ENCODE measurements around the gene TXNL4B. TPM values are rescaled to one million over a fixed set of nuclear protein-coding genes. Genes with fewer than 3 reads are reported as not detected.

Gene TXNL4B
- total RNA-seq, 1 experiment from 2014 or later: 12.2 TPM

GRCh38 chr16:72051818-72052217 lies 41.6 kb downstream of the TXNL4B start:
- Histone ChIP-seq H4K20me1 (ENCODE audit: insufficient read depth) (no peaks in the 10 kb centered on the region), H3K9me3 (ENCODE audit: insufficient read depth, low read depth) (peaks cover 4% of the 10 kb centered on the region; the same call in 1 of the 2 replicates), H3K4me1 (replicated peaks; ENCODE audit: insufficient read depth) (peaks cover 11% of the 10 kb centered on the region; the same call in 1 of the 2 replicates), H3K9me2 (ENCODE audit: insufficient read depth) (no peaks in the 10 kb centered on the region), H3K4me3 (no peak overlapping the region), H3K36me3 (ENCODE audit: low read depth) (no peaks in the 10 kb centered on the region), H2AFZ (no peak overlapping the region), H3K27me3 (ENCODE audit: insufficient read depth, low read depth) (peaks cover 21% of the 10 kb centered on the region), H3F3A (ENCODE audit: insufficient read depth, low read depth) (no peaks in the 10 kb centered on the region), H3K27ac (no peak overlapping the region), H3K4me2 (no peak overlapping the region), H3K79me2 (ENCODE audit: low read depth) (no peaks in the 10 kb centered on the region)
- BruUV-seq (replicated peaks): no TSS peak
- TF ChIP-seq CTCF (conservative IDR thresholded peaks at IDR 0.05) (no peak), EZH2 (IDR thresholded peaks at IDR 0.05; ENCODE audit: low read depth) (no peak)
- ChIA-PET POLR2A (ENCODE audit: unreplicated experiment) (no interaction called here), CTCF (interaction anchor here (0.7 kb wide), 1 partner anchor 31 kb away, joined by 10 read pairs; no protein-coding TSS in a partner anchor)
- no peak for DNase-seq
- intact Hi-C loops (cut with micrococcal nuclease; ENCODE audit: unreplicated experiment): no loop called here

- Histone ChIP-seq H3K36me3 (ENCODE audit: low read depth) (no peaks in the 10 kb centered on the region), H3K4me1 (replicated peaks; ENCODE audit: insufficient read depth) (peaks cover 11% of the 10 kb centered on the region; the same call in 1 of the 2 replicates), H3K4me3 (no peak overlapping the region), H3K9me2 (ENCODE audit: insufficient read depth) (no peaks in the 10 kb centered on the region), H2AFZ (no peak overlapping the region), H3K9me3 (ENCODE audit: insufficient read depth, low read depth) (peaks cover 4% of the 10 kb centered on the region; the same call in 1 of the 2 replicates), H3K4me2 (no peak overlapping the region), H3K27me3 (ENCODE audit: insufficient read depth, low read depth) (peaks cover 18% of the 10 kb centered on the region), H4K20me1 (ENCODE audit: insufficient read depth) (no peaks in the 10 kb centered on the region), H3K79me2 (ENCODE audit: low read depth) (no peaks in the 10 kb centered on the region), H3F3A (ENCODE audit: insufficient read depth, low read depth) (no peaks in the 10 kb centered on the region), H3K27ac (no peak overlapping the region)
- ChIA-PET POLR2A (ENCODE audit: unreplicated experiment) (no interaction called here), CTCF (no interaction called here)
- BruUV-seq (replicated peaks): no TSS peak
- intact Hi-C loops (cut with micrococcal nuclease; ENCODE audit: unreplicated experiment): no loop called here
- TF ChIP-seq CTCF (conservative IDR thresholded peaks at IDR 0.05) (no peak), EZH2 (IDR thresholded peaks at IDR 0.05; ENCODE audit: low read depth) (no peak)
- peak in 1 of 2 experiments; percentile 51 for DNase-seq
Measured at GRCh38 chr16:72050769-72051464, 42.5 kb downstream of the TXNL4B start.

- H4K20me1 ChIP-seq (ENCODE audit: insufficient read depth): no peaks in the 10 kb centered on the region
- BruUV-seq (replicated peaks): no TSS peak
- H3K4me3 ChIP-seq: no peak overlapping the region
- intact Hi-C loops (cut with micrococcal nuclease; ENCODE audit: unreplicated experiment): no loop called here
- H3K36me3 ChIP-seq (ENCODE audit: low read depth): no peaks in the 10 kb centered on the region
- H3K9me3 ChIP-seq (ENCODE audit: insufficient read depth, low read depth): peaks cover 4% of the 10 kb centered on the region; the same call in 1 of the 2 replicates
- no peaks in the 10 kb centered on the region for H3K9me2 ChIP-seq (ENCODE audit: insufficient read depth)
- H3F3A ChIP-seq (ENCODE audit: insufficient read depth, low read depth): no peaks in the 10 kb centered on the region
- peaks cover 8% of the 10 kb centered on the region; the same call in 1 of the 2 replicates for H3K4me1 ChIP-seq (replicated peaks; ENCODE audit: insufficient read depth)
- H3K79me2 ChIP-seq (ENCODE audit: low read depth): no peaks in the 10 kb centered on the region
- CTCF ChIA-PET: no interaction called here
- POLR2A ChIA-PET (ENCODE audit: unreplicated experiment): interaction anchor here (0.7 kb wide), 1 partner anchor 190 kb away, joined by 6 read pairs; no protein-coding TSS in a partner anchor
- peaks cover 8% of the 10 kb centered on the region; the same call in 1 of the 2 replicates for H3K27me3 ChIP-seq (ENCODE audit: insufficient read depth, low read depth)
- H3K4me2 ChIP-seq: no peak overlapping the region
- no peak for DNase-seq
- H2AFZ ChIP-seq: no peak overlapping the region
- H3K27ac ChIP-seq: no peak overlapping the region
- no peak for TF ChIP-seq EZH2 (IDR thresholded peaks at IDR 0.05; ENCODE audit: low read depth)
- no peak for TF ChIP-seq CTCF (conservative IDR thresholded peaks at IDR 0.05)
Measured at GRCh38 chr16:72049110-72049509, 44.3 kb downstream of the TXNL4B start.

Data from PC-9 (cell line).